MM.1S (cell line): ENCODE measurements around the gene MS4A12.

Experiments
- EZH2 ChIP-seq: fragments of 300-600 bp; sonication (generic); optimal IDR thresholded peaks from 2 replicates; pipeline ENCODE3; 2017; ENCODE audit warnings: low read depth, mild to moderate bottlenecking, antibody characterized with exemption, low read length, mixed read lengths
- EZH2phosphoT487 ChIP-seq: fragments of 300-600 bp; sonication (generic); IDR thresholded peaks from 2 replicates; pipeline ENCODE4 v1.6.1; 2018; ENCODE audit warnings: antibody characterized with exemption, low read length
- TF ChIP-seq, protein P1 (sequence below): fragments of 300-600 bp; sonication (generic); IDR thresholded peaks from 2 replicates; pipeline ENCODE4 v1.5.1; 2016; ENCODE audit warnings: antibody characterized with exemption, low read length, mixed read lengths

DNA sequence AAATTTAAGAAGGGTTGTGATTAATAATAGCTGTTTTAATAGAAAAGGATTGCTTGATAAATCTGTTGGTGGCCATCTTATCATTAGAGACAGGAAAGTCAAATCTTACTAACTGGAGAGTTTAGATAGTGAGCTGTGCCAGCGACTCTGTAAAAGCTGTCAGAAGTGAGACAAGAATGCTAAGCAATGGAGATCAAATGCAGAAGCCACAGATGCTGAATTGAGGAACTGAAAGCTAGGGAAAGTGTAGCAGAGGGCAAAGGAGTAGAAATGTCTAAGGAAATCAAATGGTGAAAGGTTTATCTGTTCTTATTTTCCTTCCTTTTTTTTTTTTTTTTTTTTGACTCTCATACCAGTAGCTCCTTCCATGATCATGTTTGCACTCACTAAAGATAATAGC, 36.4 kb downstream of the MS4A12 start:
- TF ChIP-seq, protein P1, sequence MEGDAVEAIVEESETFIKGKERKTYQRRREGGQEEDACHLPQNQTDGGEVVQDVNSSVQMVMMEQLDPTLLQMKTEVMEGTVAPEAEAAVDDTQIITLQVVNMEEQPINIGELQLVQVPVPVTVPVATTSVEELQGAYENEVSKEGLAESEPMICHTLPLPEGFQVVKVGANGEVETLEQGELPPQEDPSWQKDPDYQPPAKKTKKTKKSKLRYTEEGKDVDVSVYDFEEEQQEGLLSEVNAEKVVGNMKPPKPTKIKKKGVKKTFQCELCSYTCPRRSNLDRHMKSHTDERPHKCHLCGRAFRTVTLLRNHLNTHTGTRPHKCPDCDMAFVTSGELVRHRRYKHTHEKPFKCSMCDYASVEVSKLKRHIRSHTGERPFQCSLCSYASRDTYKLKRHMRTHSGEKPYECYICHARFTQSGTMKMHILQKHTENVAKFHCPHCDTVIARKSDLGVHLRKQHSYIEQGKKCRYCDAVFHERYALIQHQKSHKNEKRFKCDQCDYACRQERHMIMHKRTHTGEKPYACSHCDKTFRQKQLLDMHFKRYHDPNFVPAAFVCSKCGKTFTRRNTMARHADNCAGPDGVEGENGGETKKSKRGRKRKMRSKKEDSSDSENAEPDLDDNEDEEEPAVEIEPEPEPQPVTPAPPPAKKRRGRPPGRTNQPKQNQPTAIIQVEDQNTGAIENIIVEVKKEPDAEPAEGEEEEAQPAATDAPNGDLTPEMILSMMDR, result no peak
- TF ChIP-seq EZH2phosphoT487 (no peak), EZH2 (no peak)
